SW 1271 (cell line): ENCODE data around the gene CALY.
"Not testable (repeated sequence)": the region's sequence is repeated elsewhere in the genome, so short reads cannot be mapped to it uniquely, and the experiment has no call there.

Experiments
- DNase-seq, 2 experiments: peaks; one replicate each; lab custom pipeline; 2025; lab: John Stamatoyannopoulos, UW

The CALY gene

DNA sequence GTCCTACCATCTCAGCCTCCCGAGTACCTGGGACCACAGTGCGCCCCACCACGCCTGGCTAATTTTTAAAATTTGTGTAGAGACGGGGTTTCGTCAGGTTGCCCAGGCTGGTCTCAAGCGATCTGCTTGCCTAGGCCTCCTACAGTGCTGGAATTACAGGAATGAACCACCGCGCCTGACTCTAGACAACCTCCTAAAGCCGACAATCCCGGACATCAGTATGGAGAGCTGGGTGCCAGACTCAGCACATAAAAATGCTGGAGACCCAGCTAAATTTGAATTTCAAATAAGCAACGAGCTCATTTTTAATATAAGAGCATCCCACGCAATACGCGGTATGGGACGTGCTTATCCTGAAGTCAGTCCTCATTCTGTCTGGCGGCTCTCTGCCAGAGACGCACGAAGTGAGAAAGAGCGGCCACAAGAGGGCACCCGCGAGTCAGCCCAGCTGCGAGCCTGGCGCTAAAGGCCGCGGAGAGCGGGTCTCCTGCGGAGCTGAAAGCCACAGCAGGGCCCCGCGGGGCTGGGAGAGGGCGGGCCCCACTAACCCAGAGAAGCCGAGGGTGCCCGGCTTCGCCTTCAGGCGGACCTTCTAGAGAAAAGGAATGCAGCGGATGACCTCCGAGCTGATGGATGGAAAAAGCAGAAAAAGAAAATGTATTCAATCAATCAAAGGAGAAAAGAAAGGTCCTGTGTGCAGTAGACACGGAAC is 7.0 kb downstream of the CALY start:
- DNase-seq, result peak; percentile 46 to 55

DNA sequence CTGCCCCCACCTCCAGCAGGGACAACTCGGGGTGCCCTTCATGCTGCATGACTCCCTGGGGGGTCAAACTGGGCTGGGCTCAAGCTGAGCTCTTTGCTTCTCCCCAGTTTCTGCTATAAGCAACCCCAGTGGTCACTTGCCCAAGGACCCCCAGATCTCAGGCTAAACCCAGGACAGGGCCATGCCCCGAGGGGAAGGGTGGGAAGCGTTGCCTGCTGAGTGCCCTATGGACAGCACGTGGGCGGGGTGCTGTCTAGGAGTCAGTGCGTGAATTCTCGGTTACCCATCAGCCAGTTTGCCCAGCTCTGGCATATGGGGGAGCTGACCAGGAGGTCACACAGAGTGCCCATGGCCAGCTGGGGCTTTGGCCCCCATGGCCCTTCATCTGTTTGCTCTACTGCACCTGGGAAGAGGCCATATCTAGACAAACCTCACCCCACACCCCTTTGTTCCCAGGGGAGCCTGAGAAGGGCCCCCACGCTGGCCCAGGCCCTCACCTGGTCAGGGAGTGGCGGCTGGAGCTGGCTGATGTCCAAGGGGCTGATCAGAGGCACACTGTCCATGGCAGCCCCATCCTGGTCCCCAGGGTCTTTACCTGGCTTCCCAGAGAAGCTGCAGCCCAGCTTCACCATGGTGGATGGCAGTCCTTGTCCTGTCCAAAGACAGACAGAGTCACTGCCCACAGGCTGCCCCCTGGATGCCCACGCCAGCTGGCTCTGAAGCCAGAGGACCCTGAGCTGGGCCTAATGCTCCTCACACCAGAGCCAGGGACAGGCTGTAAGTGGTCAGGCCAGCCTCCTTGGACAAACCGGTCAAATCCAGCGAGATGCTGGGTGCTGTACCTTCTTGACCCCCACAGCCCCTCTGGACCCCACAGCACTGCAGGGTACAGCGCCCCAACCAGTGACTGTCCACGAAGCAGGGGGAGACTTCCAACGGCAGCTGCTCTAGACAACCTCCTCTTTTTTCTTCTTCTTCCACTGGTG is 8.0 kb downstream of the CALY start:
- no peak for DNase-seq

DNA sequence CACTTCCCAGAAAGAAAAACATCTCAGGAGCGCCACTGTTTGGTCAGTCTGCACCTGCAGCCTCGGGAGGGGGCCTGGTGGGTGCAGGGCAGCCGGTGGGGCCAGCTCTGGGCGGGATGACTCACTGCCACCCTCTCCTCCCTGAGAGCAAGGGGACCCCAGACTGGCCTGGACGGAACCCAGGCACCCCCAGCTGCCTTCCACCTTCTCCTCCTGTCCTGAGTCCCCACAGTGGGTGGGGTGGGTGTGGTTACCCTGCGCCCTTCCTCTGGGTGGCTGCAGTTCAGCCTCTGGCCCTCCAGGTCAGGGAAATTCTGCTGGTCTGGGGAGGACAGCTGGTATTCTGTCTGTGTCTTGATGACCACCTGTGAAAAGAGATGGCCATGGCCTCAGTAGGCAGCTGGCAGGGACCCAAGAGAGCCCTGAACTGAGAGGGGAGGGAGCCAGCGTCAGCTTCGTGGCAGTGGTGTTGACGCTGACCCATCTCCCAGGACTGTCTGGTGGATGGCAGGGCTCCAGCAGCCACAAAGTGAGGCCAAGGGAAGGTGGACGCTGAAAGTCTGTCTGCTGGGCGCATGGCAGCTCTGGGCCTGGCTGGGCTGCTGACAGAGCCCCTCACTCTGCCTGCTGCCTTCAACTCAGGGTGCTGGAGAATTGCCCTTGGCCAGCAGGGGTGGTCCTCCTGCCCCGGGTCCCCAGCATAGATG is 8.9 kb downstream of the CALY start:
- no peak for DNase-seq

DNA sequence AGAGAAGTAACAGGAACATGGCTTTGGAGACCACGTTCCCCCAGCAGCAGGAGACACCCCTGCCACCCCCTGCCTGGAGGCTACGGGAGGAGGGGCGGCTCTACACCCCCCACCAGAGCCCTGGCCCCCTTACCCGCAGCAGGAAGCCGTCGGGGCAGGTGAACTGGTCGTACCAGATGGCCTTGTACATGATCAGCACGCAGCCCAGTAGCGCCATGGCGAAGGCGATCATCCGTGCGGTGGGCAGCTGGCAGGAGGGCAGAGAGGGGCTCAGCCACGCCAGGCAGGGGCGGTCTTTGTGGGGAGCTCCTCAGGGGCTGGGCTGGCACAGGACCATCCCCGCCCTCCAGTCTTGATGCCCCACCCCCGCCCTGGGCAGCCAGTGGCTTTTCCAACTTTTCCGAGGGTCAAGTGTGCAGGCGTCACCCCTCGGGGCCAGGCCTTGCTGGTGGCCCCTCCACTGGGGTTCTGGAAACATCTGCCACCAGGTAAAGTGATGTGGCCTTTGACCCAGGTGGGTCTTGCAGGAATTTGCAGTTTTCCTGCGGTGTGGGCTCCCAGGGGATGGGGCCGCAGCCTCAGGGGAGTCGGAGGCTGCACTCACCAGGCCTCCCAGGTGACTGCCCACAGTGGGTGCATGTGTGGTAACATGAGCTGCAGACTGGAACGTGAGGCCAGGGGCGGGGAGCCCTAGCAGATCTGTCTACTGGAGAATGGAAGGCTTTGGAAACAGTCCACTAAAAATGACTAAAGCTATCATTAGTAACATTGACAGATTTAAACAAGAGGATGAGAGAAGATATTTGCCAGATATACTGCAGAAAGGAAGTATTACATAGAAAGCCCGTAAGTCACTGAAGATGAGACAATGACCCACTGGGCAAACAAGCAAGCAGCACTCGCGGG is 9.7 kb downstream of the CALY start:
- no peak for DNase-seq

DNA sequence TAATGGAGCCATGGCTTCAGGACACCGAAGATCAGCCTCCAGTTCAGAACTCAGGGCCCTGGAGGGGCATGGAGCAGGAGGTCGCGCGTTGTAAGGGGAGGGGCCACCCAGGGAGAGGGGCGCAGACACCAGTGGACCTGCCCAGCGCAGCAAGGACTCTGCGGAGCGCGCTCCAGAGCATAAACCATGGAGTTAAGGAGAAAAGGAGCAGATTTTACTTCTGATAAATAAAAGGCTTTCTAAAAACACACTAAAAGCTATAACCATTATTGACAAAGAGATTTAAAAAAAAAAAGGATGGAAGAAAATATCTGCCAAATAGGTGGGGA is 10.5 kb downstream of the CALY start:
- no peak for DNase-seq

DNA sequence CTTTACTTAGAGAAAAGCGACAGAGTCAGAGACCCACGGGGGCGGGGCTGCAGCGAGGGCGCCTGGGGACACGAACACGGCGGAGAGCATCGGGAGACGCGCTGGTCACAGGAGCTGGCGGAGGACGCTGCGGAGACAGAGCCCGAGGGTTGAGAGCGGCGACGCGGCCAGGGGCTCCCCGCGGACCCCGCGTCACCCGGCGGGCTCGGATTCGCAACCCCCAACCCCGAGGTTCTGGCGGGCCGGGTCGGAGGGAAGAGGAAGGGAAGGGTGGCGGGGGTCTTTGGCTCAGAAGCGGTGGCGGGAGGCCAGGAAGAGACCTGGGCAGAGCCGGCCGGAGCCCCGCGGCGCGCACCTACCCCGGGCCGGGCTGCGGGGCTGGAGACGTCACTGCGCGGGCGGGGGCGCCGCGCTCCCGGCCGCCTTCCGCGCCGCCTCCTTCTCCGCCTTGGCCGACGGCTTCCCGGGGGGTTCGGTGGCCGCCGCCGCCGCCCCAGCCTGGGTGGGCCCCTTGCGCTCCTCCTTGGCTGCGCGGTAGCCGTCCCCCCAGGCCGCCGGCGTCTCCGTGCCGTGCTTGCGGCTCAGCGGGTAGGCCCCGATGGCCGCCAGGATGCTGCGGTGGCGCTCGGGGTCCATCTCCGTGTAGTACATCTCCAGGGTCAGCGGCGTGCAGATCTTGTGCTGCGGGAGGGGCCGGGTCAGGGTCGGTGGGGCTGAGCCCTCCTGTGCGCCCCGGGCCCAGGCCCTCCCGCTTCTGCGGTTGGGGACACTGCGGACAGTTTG is 11.1 kb downstream of the CALY start:
- DNase-seq, result no peak

DNA sequence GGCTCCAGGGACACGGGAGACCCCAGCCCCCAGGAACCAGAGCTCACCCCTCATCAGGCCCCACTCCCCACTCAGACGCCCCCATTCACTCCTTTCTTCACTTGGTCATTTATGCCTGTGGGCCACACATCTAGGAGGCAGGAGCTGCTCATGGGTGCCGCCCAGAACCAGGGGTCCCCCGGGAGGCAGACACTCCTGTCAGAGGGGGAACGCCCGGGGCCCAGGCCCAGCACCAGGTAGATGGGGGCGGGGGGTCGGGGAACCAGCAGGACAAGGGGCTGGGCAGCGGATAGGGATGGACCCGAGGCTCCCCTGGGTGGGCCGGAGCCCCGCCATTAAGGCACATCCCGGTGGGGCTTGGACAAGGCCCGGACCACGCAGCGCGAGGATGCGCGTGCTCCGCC is 11.8 kb downstream of the CALY start:
- DNase-seq, result no peak

DNA sequence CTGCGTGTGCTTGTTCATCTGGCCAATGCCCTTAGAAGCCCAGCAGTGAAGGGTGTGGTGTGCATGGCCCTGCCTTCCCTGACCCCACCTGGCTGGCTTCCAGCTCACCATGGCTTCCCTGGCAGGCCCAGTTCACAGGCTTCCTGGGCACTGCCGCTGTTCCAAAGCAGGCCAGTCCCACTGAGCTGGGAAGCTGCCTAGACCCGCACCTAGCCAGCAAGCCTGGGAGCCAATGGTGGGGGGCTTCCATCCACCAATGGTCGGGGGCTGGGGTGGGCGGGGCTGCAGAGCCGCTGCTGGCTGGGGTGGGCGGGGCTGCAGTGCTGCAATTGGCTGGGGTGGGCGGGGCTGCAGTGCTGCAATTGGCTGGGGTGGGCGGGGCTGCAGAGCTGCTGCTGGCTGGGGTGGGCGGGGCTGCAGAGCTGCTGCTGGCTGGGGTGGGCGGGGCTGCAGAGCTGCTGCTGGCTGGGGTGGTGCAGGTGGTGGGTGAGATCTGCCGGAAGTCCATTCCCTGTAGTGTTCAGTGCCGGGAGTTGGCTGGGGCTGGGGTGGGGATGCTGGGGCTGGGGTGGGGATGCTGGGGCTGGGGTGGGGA is 12.4 kb downstream of the CALY start:
- peak in 1 of 2 experiments; percentile 16 for DNase-seq

DNA sequence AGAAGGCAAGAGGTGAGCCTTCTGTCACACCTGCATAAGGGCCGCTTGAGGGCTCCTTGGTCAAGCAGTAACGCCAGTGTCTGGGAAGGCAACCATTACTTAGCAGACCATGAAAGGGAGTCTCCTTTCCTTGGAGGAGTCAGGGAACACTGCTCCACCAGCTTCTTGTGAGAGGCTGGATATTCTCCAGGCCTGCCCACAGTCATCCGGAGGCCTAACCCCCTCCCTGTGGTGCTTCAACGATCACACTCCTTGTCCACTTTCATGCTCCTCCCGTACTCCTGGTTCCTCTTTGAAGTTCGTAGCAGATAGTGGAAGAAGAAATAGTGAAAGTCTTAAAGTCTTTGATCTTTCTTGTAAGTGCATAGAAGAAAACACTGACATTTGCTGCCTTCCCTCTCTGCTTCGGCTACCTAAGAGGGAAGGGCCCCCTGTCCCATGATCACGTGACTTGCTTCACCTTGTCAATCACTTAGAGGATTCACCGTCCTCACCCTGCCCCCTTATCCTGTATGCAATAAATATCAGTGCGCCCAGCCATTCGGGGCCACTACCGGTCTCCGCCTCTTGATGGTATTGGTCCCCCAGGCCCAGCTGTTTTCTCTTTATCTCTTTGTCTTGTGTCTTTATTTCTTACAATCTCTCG is 14.5 kb downstream of the CALY start:
- DNase-seq, result not testable (repeated sequence)

DNA sequence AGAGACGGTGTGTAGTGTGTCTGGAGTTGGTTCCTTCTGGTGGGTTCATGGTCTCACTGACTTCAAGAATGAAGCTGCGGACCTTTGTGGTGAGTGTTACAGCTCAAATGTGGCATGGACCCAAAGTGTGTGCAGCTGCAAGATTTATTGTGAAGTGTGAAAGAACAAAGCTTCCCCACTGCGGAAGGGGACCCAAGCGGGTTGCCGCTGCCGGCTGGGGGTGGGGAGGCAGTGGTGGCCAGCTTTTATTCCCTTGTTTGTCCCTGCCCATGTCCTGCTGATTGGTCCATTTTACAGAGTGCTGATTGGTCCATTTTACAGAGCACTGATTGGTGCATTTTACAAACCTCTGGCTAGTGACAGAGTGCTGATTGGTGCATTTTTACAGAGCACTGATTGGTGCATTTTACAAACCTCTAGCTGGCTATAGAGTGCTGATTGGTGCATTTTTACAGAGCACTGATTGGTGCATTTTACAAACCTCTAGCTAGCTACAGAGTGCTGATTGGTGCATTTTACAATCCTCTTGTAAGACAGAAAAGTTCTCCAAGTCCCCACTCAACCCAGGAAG is 15.8 kb downstream of the CALY start:
- DNase-seq, result not testable (repeated sequence)

DNA sequence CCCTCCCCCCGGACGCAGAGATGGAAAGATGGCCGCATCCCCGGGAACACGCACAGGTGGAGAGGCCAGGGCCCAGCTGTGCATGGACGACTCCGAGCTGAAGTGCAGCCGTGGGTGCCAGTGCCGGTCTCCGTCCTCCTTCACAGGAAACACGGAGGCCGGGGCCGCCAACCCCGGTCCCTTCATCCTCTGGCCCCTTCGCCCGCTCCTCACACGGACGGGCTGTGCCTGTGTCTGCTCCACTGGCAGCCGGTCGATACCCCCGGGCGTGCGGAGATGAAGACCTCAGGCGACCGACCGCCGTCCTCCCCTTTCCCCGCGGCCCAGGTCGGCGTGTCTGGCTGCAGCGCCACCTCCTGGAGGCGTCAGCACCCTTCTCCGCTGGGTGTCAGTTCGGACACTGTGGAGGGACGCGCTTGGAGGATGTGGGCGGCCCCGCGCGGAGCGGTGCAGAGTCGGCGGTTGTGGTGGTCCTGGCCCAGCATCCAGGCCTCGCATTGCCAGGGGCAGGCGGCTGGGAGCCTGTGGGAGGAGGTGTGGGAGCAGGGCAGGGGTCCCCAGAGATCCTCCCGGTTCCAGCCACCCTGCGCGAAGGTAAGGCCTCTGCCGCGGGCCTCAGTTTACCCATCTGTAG is 18.1 kb downstream of the CALY start:
- peak in 1 of 2 experiments; percentile 42 for DNase-seq

DNA sequence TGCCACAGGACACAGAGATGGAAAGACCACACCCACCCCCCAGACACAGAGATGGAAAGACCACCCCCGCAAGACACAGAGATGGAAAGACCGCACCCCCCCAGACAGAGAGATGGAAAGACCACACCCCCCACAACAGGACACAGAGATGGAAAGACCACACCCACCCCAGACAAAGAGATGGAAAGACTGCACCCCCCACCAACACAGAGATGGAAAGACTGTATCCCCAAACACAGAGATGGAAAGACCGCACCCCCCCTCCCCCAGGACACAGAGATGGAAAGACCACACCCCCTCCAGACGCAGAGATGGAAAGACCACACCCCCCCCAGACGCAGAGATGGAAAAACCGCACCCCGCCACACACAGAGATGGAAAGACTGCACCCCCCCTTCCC is 20.0 kb downstream of the CALY start:
- DNase-seq, result no peak

DNA sequence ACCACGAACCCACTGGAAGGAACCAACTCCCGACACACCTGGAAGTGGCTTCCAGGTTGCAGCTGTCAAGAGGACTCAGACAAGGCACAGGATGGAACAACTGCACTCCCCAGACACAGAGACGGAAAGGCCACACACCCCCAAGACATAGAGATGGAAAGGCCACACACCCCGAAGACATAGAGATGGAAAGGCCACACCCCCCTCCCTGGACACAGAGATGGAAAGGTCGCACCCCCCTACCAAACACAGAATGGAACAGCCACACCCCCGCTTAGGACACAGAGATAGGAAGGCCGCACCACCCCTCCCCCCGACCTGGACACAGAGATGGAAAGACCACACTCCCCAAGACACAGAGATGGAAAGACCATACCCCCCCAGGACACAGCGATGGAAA is 20.4 kb downstream of the CALY start:
- no peak for DNase-seq

DNA sequence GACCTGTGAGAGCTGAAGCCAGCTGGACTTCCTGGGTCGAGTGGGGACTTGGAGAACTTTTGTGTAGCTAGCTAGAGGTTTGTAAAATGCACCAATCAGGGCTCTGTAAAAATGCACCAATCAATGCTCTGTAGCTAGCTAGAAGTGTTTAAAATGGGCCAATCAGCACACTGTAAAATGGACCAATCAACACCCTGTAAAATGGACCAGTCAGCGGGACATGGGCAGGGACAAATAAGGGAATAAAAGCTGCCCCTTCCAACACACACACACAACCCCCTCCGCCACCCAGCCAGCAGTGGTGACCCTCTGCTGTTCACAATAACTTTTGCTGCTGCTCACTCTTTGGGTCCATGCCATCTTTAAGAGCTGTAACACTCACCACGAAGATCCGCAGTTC is 20.8 kb downstream of the CALY start:
- DNase-seq, result no peak

DNA sequence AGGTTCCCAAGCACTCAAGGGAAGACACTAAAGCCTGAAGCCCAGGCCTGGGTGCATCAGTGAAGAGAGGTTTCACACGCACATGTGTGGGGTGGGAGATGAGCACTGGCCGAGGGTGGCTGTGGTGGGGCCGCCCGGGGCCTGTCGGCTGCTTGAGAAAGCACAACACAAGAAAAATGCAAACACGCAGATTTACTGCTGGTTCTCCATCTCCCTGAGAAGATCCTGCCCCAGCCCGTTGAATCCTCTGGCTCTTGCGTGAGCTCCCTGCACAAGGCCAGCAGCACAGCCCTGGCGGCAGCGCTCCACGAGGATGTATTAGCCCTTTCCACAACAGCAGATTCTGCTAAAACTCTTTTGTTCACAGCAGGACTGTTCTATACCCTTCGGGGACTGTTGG is 21.8 kb downstream of the CALY start:
- DNase-seq, result no peak

DNA sequence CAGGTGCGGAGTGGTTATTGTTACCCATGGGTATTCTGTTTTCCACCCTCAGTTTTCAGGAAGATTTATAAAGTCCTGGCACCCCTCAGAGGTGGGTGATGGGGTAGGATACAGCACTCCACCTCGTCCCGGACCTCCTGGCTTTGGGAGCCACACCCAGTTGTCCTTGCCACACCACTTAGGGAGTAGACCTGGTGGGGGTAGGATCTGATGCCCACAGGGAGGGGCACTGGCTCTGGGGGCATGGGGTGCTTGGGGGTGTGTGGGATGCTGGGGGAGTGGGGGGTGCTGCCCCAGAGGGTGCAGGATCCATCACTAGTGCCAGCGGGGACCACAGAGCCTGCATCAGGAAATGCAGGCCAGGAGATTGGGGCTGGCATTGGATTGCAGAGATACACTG is 23.5 kb downstream of the CALY start:
- DNase-seq, result no peak

DNA sequence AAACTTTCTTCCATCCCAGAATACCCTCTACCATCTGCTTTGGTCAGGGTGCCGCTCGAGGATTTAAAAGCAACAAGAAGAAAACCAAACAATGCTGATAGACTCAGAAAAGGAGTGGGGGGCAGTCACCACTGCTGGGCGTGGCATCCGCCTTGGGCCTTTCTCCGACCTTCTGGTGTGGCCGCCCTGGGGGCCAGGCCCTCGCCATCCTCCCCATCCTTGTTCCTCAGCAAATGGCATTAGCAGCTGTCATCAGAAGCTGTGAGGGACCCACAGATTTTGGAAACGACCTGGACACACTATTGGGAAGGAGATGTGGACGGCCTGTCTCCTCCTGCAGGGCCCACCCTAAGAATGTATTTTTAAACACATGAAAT is 23.9 kb downstream of the CALY start:
- DNase-seq, result no peak

DNA sequence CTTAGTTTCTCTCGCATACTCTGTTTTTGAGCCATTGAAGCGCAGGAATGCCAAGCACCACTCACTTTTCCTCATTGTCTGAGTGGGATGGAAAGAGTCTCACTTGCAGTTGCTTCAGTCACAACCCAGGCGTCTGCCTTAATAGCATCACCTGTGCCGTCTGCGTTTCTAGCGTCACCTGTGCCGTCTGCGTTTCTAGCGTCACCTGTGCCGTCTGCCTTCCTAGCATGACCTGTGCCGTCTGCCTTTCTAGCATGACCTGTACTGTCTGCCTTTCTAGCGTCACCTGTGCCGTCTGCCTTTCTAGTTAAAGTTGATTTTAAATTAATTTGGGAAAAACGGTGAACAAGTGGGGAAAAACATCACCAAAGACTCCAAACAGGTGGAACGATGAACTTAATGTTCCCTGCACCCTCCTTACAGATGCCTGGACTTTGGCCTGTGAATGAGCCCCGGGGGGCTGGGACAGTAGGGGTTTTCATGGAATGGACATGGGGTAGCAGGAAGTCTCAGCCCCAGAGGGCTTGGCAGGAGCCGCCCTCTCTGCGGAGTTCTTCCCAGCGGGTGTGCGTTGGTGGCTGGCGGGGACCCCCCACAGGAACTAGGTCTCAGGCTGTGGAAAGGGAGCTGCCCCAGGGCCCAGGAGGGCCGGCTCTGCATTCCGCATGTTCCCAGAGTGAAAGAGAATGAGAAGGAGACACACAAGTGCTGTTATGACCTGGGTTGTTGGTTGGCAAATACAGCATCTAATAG is 24.5 kb downstream of the CALY start:
- no peak for DNase-seq
